Fibroblast of lung (primary cell): ENCODE data around the gene WDR81. TPM values are rescaled to one million over a fixed set of nuclear protein-coding genes. Genes with fewer than 3 reads are reported as not detected.
"Not testable (repeated sequence)": the region's sequence is repeated elsewhere in the genome, so short reads cannot be mapped to it uniquely, and the experiment has no call there.

Experiments
- DNase-seq, 2 donors: peaks; one replicate each; pipeline versions ENCODE4 v3.0.0 to v3.0.0-alpha.2; 2010; ENCODE audit warnings: low read depth in 2 of 2
- H2AFZ ChIP-seq: 2 replicates; pipeline ENCODE4 v1.5.1; 2012; ENCODE audit warnings: low read length, control low read depth, inconsistent platforms
- H3K27ac ChIP-seq: 2 replicates; pipeline ENCODE4 v1.5.1; 2011; ENCODE audit warnings: low read length, control low read depth; ENCODE audit not compliant: insufficient read depth
- H3K27me3 ChIP-seq: 2 replicates; pipeline ENCODE4 v1.5.1; 2011; ENCODE audit warnings: mild to moderate bottlenecking, low read length; ENCODE audit not compliant: control insufficient read depth, insufficient read depth
- H3K36me3 ChIP-seq: 2 replicates; pipeline ENCODE4 v1.5.1; 2011; ENCODE audit warnings: low read length; ENCODE audit not compliant: control insufficient read depth, insufficient read depth
- H3K4me1 ChIP-seq: 2 replicates; pipeline ENCODE4 v1.5.1; 2011; ENCODE audit warnings: low read length; ENCODE audit not compliant: control insufficient read depth, insufficient read depth; ENCODE audit errors: extremely low read depth
- H3K4me2 ChIP-seq: 2 replicates; pipeline ENCODE4 v1.5.1; 2011; ENCODE audit warnings: low read length, control low read depth; ENCODE audit not compliant: insufficient read depth; ENCODE audit errors: extremely low read depth
- H3K4me3 ChIP-seq, 4 experiments: fragments of 200-600 bp in 1 of 4; sonication (generic) in 1 of 4; replicated peaks in 1 of 4; 2 replicates each; pipeline ENCODE4 v1.5.1; 2011 to 2016; ENCODE audit warnings: low read length in 4 of 4, low read depth in 3 of 4, mild to moderate bottlenecking in 3 of 4, control low read depth in 2 of 4, inconsistent platforms in 1 of 4, mixed read lengths in 1 of 4; ENCODE audit not compliant: insufficient read depth in 1 of 4; ENCODE audit errors: control extremely low read depth in 1 of 4
- H3K79me2 ChIP-seq: 2 replicates; pipeline ENCODE4 v1.5.1; 2012; ENCODE audit warnings: mild to moderate bottlenecking, low read length, inconsistent platforms; ENCODE audit not compliant: control insufficient read depth, insufficient read depth
- H3K9ac ChIP-seq: 2 replicates; pipeline ENCODE4 v1.5.1; 2011; ENCODE audit warnings: mild to moderate bottlenecking, low read length, control low read depth; ENCODE audit not compliant: insufficient read depth
- H3K9me3 ChIP-seq: 2 replicates; pipeline ENCODE4 v1.5.1; 2012; ENCODE audit warnings: low read depth, low read length; ENCODE audit not compliant: control insufficient read depth, insufficient read depth
- H4K20me1 ChIP-seq: 2 replicates; pipeline ENCODE4 v1.5.1; 2011; ENCODE audit warnings: low read length; ENCODE audit not compliant: control insufficient read depth, insufficient read depth; ENCODE audit errors: extremely low read depth
- CTCF ChIP-seq, 2 donors: IDR thresholded peaks in 1 of 2; conservative IDR thresholded peaks in 1 of 2; 1 replicate in 1 of 2; 2 replicates in 1 of 2; pipeline ENCODE4 v1.5.1; 2011 to 2012; ENCODE audit warnings: low read length in 2 of 2, control low read depth in 1 of 2, inconsistent platforms in 1 of 2, low read depth in 1 of 2, mild to moderate bottlenecking in 1 of 2
- EZH2 ChIP-seq: IDR thresholded peaks from 2 replicates; pipeline ENCODE4 v1.5.1; 2012; ENCODE audit warnings: low read length, control low read depth, mild to moderate bottlenecking; ENCODE audit errors: missing control alignments
- polyA plus RNA-seq, 2 donors: library from polyadenylated mRNA; depleted of rRNA in 1 of 2; stranded (reverse) in 1 of 2; unstranded in 1 of 2; fragments of >200 nt; gene quantifications; 2 replicates each; pipeline ENCODE4 v1.2.1, GENCODE V29; 2011 to 2012; ENCODE audit warnings: missing spikeins in 1 of 2
- total RNA-seq: library from RNA; depleted of rRNA; stranded (reverse); fragments of >200 nt; gene quantifications from 2 replicates; pipeline ENCODE4 v1.2.1, GENCODE V29; 2014

Gene WDR81
- total and polyA plus RNA-seq, 2 donors (not counting 1 experiment from before 2014, with no cell fraction given), result 5.4 to 31.5 TPM

GRCh38 chr17:1684378-1685189 lies 39.9 kb upstream of the WDR81 start, which contains the start of gene PRPF8:
Gene PRPF8 (minus strand): TSS chr17:1684867. CDS start chr17:1684571, 296 bp downstream.
- Histone ChIP-seq H4K20me1 (no peaks in the 10 kb centered on the region), H3K4me1 (peaks cover 3% of the 10 kb centered on the region), H3K27me3 (no peaks in the 10 kb centered on the region), H2AFZ (peak within 1 kb of the TSS; percentile 97), H3K9ac (peak within 1 kb of the TSS; percentile 89), H3K36me3 (peaks cover 20% of the 10 kb centered on the region), H3K79me2 (peaks cover 34% of the 10 kb centered on the region), H3K27ac (peak within 1 kb of the TSS; percentile 74), H3K4me2 (peak within 1 kb of the TSS; percentile 99), H3K4me3 (peak within 1 kb of the TSS; percentile 52 to 91 (median 89)), H3K9me3 (no peaks in the 10 kb centered on the region)
- TF ChIP-seq EZH2 (no peak), CTCF (conservative IDR thresholded peaks at IDR 0.05 in 1 of 2, IDR thresholded peaks at IDR 0.05 in 1 of 2; ENCODE audit: low read depth in 1 of 2, low read length in 2 of 2) (no peak)
- DNase-seq, result peak; percentile 93 to 97

- H3K27me3 ChIP-seq, result no peaks in the 10 kb centered on the region
- no peaks in the 10 kb centered on the region for H3K9me3 ChIP-seq
- H3K4me3 ChIP-seq, result no peak overlapping the region
- no peak overlapping the region for H3K9ac ChIP-seq
- H3K4me1 ChIP-seq, result peaks cover 3% of the 10 kb centered on the region
- no peak for TF ChIP-seq CTCF (conservative IDR thresholded peaks at IDR 0.05 in 1 of 2, IDR thresholded peaks at IDR 0.05 in 1 of 2; ENCODE audit: low read depth in 1 of 2, low read length in 2 of 2)
- TF ChIP-seq EZH2, result no peak
- peaks cover 32% of the 10 kb centered on the region for H3K79me2 ChIP-seq
- H2AFZ ChIP-seq, result no peak overlapping the region
- H4K20me1 ChIP-seq, result no peaks in the 10 kb centered on the region
- no peak for DNase-seq
- H3K4me2 ChIP-seq, result no peak overlapping the region
- no peak overlapping the region for H3K27ac ChIP-seq
- H3K36me3 ChIP-seq, result peaks cover 12% of the 10 kb centered on the region
Observed at GRCh38 chr17:1686086-1686485, 38.4 kb upstream of the WDR81 start.

GRCh38 chr17:1688405-1688804 lies 36.1 kb upstream of the WDR81 start:
- H4K20me1 ChIP-seq, H3K36me3 ChIP-seq, H3K4me1 ChIP-seq, H3K4me3 ChIP-seq, H3K27ac ChIP-seq, H3K27me3 ChIP-seq, DNase-seq, H2AFZ ChIP-seq, H3K9ac ChIP-seq, H3K4me2 ChIP-seq, H3K9me3 ChIP-seq: not testable (repeated sequence)
- H3K79me2 ChIP-seq, result peaks cover 11% of the 10 kb centered on the region
